HepG2 (cell line): Measurements from ENCODE around the gene RAB3B. TPM values are rescaled to one million over a fixed set of nuclear protein-coding genes. Genes with fewer than 3 reads are reported as not detected.

Source experiments
- ATAC-seq: fragments of 200-7000 bp; cut with Tn5 transposase; 3 replicates; pipeline ENCODE4 v1.9.1; 2020; ENCODE audit warnings: mild to moderate bottlenecking, moderate library complexity
- BruUV-seq: library from RNA; stranded (reverse); fragments of 400-500 nt; replicated peaks from 2 replicates; lab custom pipeline; 2021; lab: Mats Ljungman, UMichigan
- CTCF ChIA-PET: fragments of 300-600 bp; formaldehyde crosslinking; extraction: SDS; loops from one replicate; lab custom pipeline; 2021; ENCODE audit warnings: low total read pairs, inconsistent platforms, low intra/inter-chr PET ratio; lab: Yijun Ruan, JAX
- POLR2A ChIA-PET: fragments of 350-600 bp; sonication (Branson Sonifier 250); formaldehyde crosslinking; loops from one replicate; lab custom pipeline; 2020; ENCODE audit warnings: antibody characterized with exemption, inconsistent platforms; lab: Yijun Ruan, JAX
- DNase-seq: peaks from one replicate; pipeline ENCODE4 v3.0.0-alpha.2; 2015; ENCODE audit warnings: low spot score
- FAIRE-seq: peaks from 3 replicates; lab custom pipeline; 2011; peaks lifted over from hg19 to GRCh38; lab: Jason Lieb, UNC
- H2AFZ ChIP-seq: one replicate; pipeline ENCODE4 v1.6.1; 2011; ENCODE audit warnings: low read length, inconsistent platforms
- H3K27ac ChIP-seq: fragments of 300-600 bp; 3 replicates; pipeline ENCODE4 v1.8.0; 2011; ENCODE audit warnings: mixed run types, mild to moderate bottlenecking, mixed read lengths, low read length, inconsistent platforms; ENCODE audit not compliant: insufficient read depth; ENCODE audit errors: extremely low read length
- H3K27me3 ChIP-seq, 2 experiments: fragments of 200-600 bp in 1 of 2; 2 replicates in 1 of 2; 3 replicates in 1 of 2; pipeline versions ENCODE4 v1.6.0 to v1.8.0; 2011; ENCODE audit warnings: low read length in 2 of 2, mild to moderate bottlenecking in 2 of 2, moderate library complexity in 2 of 2, inconsistent platforms in 1 of 2; ENCODE audit not compliant: insufficient read depth in 2 of 2, control insufficient read depth in 1 of 2
- H3K36me3 ChIP-seq, 2 experiments: fragments of 200-600 bp in 1 of 2; replicated peaks in 1 of 2; 2 replicates in 1 of 2; 3 replicates in 1 of 2; pipeline versions ENCODE4 v1.5.1 to v1.8.0; 2011; ENCODE audit warnings: low read length in 2 of 2, inconsistent platforms in 1 of 2; ENCODE audit not compliant: insufficient read depth in 2 of 2, control insufficient read depth in 1 of 2
- H3K4me1 ChIP-seq: 2 replicates; pipeline ENCODE4 v1.5.1; 2012; ENCODE audit warnings: low read length, inconsistent platforms; ENCODE audit not compliant: insufficient read depth
- H3K4me2 ChIP-seq: 2 replicates; pipeline ENCODE4 v1.6.0; 2011; ENCODE audit warnings: low read depth, low read length, inconsistent platforms
- H3K4me3 ChIP-seq, 3 experiments: fragments of 200-600 bp in 1 of 3; sonication (generic), shearing (Covaris generic) in 1 of 3; replicated peaks in 1 of 3; 2 replicates each; pipeline ENCODE4 v1.5.1; 2011 to 2016; ENCODE audit warnings: low read length in 3 of 3, inconsistent platforms in 2 of 3, low read depth in 2 of 3, mild to moderate bottlenecking in 2 of 3, control low read depth in 1 of 3, mixed read lengths in 1 of 3; ENCODE audit not compliant: insufficient read depth in 1 of 3
- H3K79me2 ChIP-seq: one replicate; pipeline ENCODE4 v1.6.1; 2011; ENCODE audit warnings: low read length, inconsistent platforms; ENCODE audit not compliant: insufficient read depth
- H3K9ac ChIP-seq: 2 replicates; pipeline ENCODE4 v1.6.0; 2011; ENCODE audit warnings: mild to moderate bottlenecking, low read depth, low read length, inconsistent platforms; ENCODE audit not compliant: insufficient read depth
- H3K9me3 ChIP-seq: 2 replicates; pipeline ENCODE4 v1.5.1; 2012; ENCODE audit warnings: mild to moderate bottlenecking, low read length
- H4K20me1 ChIP-seq: 2 replicates; pipeline ENCODE4 v1.6.0; 2011; ENCODE audit warnings: inconsistent platforms, mild to moderate bottlenecking, low read length, moderate library complexity; ENCODE audit not compliant: insufficient read depth
- ATF2 ChIP-seq: sonication (generic); formaldehyde crosslinking; IDR thresholded peaks from 2 replicates; pipeline ENCODE4 v1.4.0; 2020; ENCODE audit warnings: missing genetic modification reagents
- ELF1 ChIP-seq: sonication (generic); formaldehyde crosslinking; IDR thresholded peaks from 2 replicates; pipeline ENCODE4 v1.4.0; 2020; ENCODE audit warnings: missing genetic modification reagents
- FOSL2 ChIP-seq: sonication (generic); formaldehyde crosslinking; IDR thresholded peaks from 2 replicates; pipeline ENCODE4 v1.4.0; 2020; ENCODE audit warnings: missing genetic modification reagents
- GPN1 ChIP-seq: sonication (generic); formaldehyde crosslinking; IDR thresholded peaks from 2 replicates; pipeline ENCODE4 v1.5.1; 2020; ENCODE audit warnings: missing genetic modification reagents, borderline replicate concordance
- HNRNPK ChIP-seq: fragments of 200-400 bp; formaldehyde crosslinking; IDR thresholded peaks from 2 replicates; pipeline ENCODE4 v1.6.1; 2018; ENCODE audit warnings: low read length, low read depth, moderate library complexity, mild to moderate bottlenecking; ENCODE audit not compliant: poor library complexity, severe bottlenecking
- MLX ChIP-seq: IDR thresholded peaks from 2 replicates; pipeline ENCODE4 v1.6.1; 2016
- PLRG1 ChIP-seq: fragments of 450-650 bp; conservative IDR thresholded peaks from 2 replicates; pipeline ENCODE4 v1.6.1; 2016
- RFXAP ChIP-seq: sonication (generic); formaldehyde crosslinking; IDR thresholded peaks from 2 replicates; pipeline ENCODE4 v1.4.0; 2020; ENCODE audit warnings: missing genetic modification reagents, borderline replicate concordance
- SRSF4 ChIP-seq: fragments of 200-400 bp; formaldehyde crosslinking; IDR thresholded peaks from one replicate; pipeline ENCODE4 v1.6.1; 2018; ENCODE audit warnings: mild to moderate bottlenecking, low read depth, low read length, moderate library complexity; ENCODE audit not compliant: poor library complexity, severe bottlenecking
- TIGD3 ChIP-seq: sonication (generic); formaldehyde crosslinking; IDR thresholded peaks from 2 replicates; pipeline ENCODE4 v1.5.1; 2020; ENCODE audit warnings: mild to moderate bottlenecking, missing genetic modification reagents, borderline replicate concordance
- ZBTB44 ChIP-seq: sonication (generic); formaldehyde crosslinking; IDR thresholded peaks from 2 replicates; pipeline ENCODE4 v1.4.0; 2020; ENCODE audit warnings: missing genetic modification reagents
- ZMAT3 ChIP-seq: sonication (generic); formaldehyde crosslinking; conservative IDR thresholded peaks from 2 replicates; pipeline ENCODE4 v1.7.0; 2021; ENCODE audit warnings: missing genetic modification reagents
- ZNF549 ChIP-seq: sonication (generic); formaldehyde crosslinking; IDR thresholded peaks from 2 replicates; pipeline ENCODE4 v1.5.0; 2020; ENCODE audit warnings: missing genetic modification reagents
- ZNF563 ChIP-seq: sonication (generic); formaldehyde crosslinking; IDR thresholded peaks from 2 replicates; pipeline ENCODE4 v1.8.0; 2022; ENCODE audit warnings: mild to moderate bottlenecking, moderate library complexity, missing genetic modification reagents
- WGBS: methylation state at CpG from one replicate; pipeline ENCODE4 v1.1.6; 2017; ENCODE audit warnings: low lambda C conversion rate; 5-methylcytosine and 5-hydroxymethylcytosine counted together
- in situ Hi-C: cut with HindIII; loops from 2 replicates; pipeline ENCODE4 v1.10.0; 2017; ENCODE audit warnings: low pct_unique_long_range_greater_than_20kb; ENCODE audit not compliant: extremely low pct_ligation_motif_present
- intact Hi-C: fragments of 100-400 bp; cut with micrococcal nuclease; formaldehyde crosslinking; loops from one replicate; pipeline ENCODE4 v1.10.0; 2022; ENCODE audit not compliant: unreplicated experiment
- polyA plus RNA-seq, 8 experiments: library from polyadenylated mRNA; depleted of rRNA in 3 of 8; stranded (reverse) in 7 of 8; unstranded in 1 of 8; fragments of >200 nt; fragmentation: Illumina TruSeq in 4 of 8; extraction: Trizol in 4 of 8; gene quantifications; 2 replicates each; pipeline versions ENCODE4 v1.2.1 to v1.2.3, GENCODE V29; 2011 to 2016; ENCODE audit warnings: low read depth in 4 of 8, missing spikeins in 1 of 8, mixed read lengths in 1 of 8; ENCODE audit not compliant: insufficient read depth in 1 of 8
- total RNA-seq, 5 experiments: library from RNA; depleted of rRNA; stranded (reverse); fragments of >200 nt; fragmentation: Illumina TruSeq; extraction: Trizol; gene quantifications; 2 replicates each; pipeline ENCODE4 v1.2.3, GENCODE V29; 2016; ENCODE audit warnings: low read depth in 1 of 5
- TF ChIP-seq, protein P1 (sequence below): sonication (generic); formaldehyde crosslinking; IDR thresholded peaks from 2 replicates; pipeline ENCODE4 v1.5.0; 2020; ENCODE audit warnings: mild to moderate bottlenecking, low read depth, missing genetic modification reagents, borderline replicate concordance

The RAB3B gene
- total and polyA plus RNA-seq, 2 of the 13 experiments (the other 11 are each of a cell fraction or from before 2014, with no cell fraction given) = 1.0 to 1.2 TPM

- Histone ChIP-seq H3K79me2 (no peaks in the 10 kb centered on the region), H3K4me2 (no peak overlapping the region), H3K4me3 (no peak overlapping the region), H3K27me3 (peaks cover 0 to 2% of the 10 kb centered on the region in 2 experiments; a peak in 1 of 5 replicates), H2AFZ (no peak overlapping the region), H4K20me1 (no peaks in the 10 kb centered on the region), H3K27ac (no peak overlapping the region), H3K36me3 (no peaks in the 10 kb centered on the region), H3K9ac (no peak overlapping the region), H3K9me3 (no peaks in the 10 kb centered on the region), H3K4me1 (no peaks in the 10 kb centered on the region)
- no peak for DNase-seq
- TF ChIP-seq ZNF549 (CRISPR knock-in tag) = no peak
- TF ChIP-seq RFXAP = no peak
- TF ChIP-seq, protein P1, sequence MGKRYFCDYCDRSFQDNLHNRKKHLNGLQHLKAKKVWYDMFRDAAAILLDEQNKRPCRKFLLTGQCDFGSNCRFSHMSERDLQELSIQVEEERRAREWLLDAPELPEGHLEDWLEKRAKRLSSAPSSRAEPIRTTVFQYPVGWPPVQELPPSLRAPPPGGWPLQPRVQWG = no peak
- TF ChIP-seq ATF2 (CRISPR knock-in tag) = no peak
- no peak for TF ChIP-seq HNRNPK
- no peak for TF ChIP-seq MLX (CRISPR knock-in tag)
- TF ChIP-seq ELF1 (CRISPR knock-in tag) = no peak
- TF ChIP-seq SRSF4 = no peak
- no peak for TF ChIP-seq PLRG1
- TF ChIP-seq FOSL2 = no peak
- no peak for TF ChIP-seq ZNF563 (CRISPR knock-in tag)
- no peak for TF ChIP-seq ZBTB44 (CRISPR knock-in tag)
- no peak for TF ChIP-seq ZMAT3 (CRISPR knock-in tag)
- TF ChIP-seq GPN1 (CRISPR knock-in tag) = no peak
- no peak for TF ChIP-seq TIGD3
- intact Hi-C loops (no loop called here), in situ Hi-C loops (no loop called here)
- no peak for FAIRE-seq
- BruUV-seq = no TSS peak
- WGBS = 59% methylated on average over 1 of the region's 1 CpG
- ChIA-PET CTCF (no interaction called here), POLR2A (no interaction called here)
- ATAC-seq = no peak
These were observed 57.2 kb downstream of the RAB3B start for GRCh38 chr1:51933344-51933743.
